ENCODE results near the gene SLC22A3. TPM values are rescaled to one million over a fixed set of nuclear protein-coding genes. Genes with fewer than 3 reads are reported as not detected.

SLC22A3 gene
- total RNA-seq, 4 donors from 2014 or later, result 16.1 to 39.2 (median 28.1) TPM

- no peaks in the 10 kb centered on the region for H3K9me3 ChIP-seq
- peak in 1 of 2 donors; percentile 31 for DNase-seq
- intact Hi-C loops (cut with DNase I; ENCODE audit: low total_unique reads), result no loop called here
- no peaks in the 10 kb centered on the region for H3K36me3 ChIP-seq
- H3K27ac ChIP-seq, result peak overlapping the region; percentile 66 to 84
- no peak for TF ChIP-seq POLR2A (IDR thresholded peaks at IDR 0.05)
- TF ChIP-seq, protein P1, sequence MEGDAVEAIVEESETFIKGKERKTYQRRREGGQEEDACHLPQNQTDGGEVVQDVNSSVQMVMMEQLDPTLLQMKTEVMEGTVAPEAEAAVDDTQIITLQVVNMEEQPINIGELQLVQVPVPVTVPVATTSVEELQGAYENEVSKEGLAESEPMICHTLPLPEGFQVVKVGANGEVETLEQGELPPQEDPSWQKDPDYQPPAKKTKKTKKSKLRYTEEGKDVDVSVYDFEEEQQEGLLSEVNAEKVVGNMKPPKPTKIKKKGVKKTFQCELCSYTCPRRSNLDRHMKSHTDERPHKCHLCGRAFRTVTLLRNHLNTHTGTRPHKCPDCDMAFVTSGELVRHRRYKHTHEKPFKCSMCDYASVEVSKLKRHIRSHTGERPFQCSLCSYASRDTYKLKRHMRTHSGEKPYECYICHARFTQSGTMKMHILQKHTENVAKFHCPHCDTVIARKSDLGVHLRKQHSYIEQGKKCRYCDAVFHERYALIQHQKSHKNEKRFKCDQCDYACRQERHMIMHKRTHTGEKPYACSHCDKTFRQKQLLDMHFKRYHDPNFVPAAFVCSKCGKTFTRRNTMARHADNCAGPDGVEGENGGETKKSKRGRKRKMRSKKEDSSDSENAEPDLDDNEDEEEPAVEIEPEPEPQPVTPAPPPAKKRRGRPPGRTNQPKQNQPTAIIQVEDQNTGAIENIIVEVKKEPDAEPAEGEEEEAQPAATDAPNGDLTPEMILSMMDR (IDR thresholded peaks at IDR 0.05), result no peak
- no peaks in the 10 kb centered on the region for H3K27me3 ChIP-seq
- H3K4me1 ChIP-seq, result peaks cover 5 to 13% of the 10 kb centered on the region in 2 donors
- H3K4me3 ChIP-seq, result no peak overlapping the region
Observed at GRCh38 chr6:160430203-160430602, 82.0 kb downstream of the SLC22A3 start.

GRCh38 chr6:160430751-160431150, 82.6 kb downstream of the SLC22A3 start:
- Histone ChIP-seq H3K4me3 (no peak overlapping the region), H3K36me3 (no peaks in the 10 kb centered on the region), H3K27ac (peak overlapping the region; percentile 66 to 84), H3K27me3 (no peaks in the 10 kb centered on the region), H3K4me1 (peaks cover 5 to 13% of the 10 kb centered on the region in 2 donors), H3K9me3 (no peaks in the 10 kb centered on the region)
- DNase-seq, result peak; percentile 50 to 70
- TF ChIP-seq POLR2A (IDR thresholded peaks at IDR 0.05), result no peak
- TF ChIP-seq, protein P1 (IDR thresholded peaks at IDR 0.05), result no peak
- intact Hi-C loops (cut with DNase I; ENCODE audit: low total_unique reads), result no loop called here

DNA sequence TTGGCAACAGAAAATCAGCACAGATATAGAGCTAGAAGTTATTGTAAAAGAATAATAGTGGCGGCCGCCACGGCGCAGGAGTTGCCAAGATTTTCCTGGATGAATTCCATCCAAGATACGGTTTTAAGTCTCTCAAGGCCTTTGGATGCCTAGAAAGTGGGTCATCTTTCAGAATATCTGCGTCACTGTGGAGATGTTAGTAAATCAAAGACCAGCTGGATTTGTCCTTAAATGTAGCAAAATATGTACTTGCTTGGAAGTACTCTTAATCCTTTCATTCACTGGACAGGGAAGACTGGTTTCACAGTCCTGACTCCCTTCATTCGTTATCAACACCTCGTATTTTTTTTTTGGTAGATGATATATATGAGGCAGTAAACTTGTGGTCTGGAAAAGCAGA, 83.0 kb downstream of the SLC22A3 start:
- Histone ChIP-seq H3K27me3 (no peaks in the 10 kb centered on the region), H3K36me3 (no peaks in the 10 kb centered on the region), H3K4me1 (peaks cover 5 to 13% of the 10 kb centered on the region in 2 donors), H3K27ac (peak overlapping the region; percentile 66 to 84), H3K9me3 (no peaks in the 10 kb centered on the region), H3K4me3 (no peak overlapping the region)
- TF ChIP-seq, protein P1 (IDR thresholded peaks at IDR 0.05), result no peak
- TF ChIP-seq POLR2A (IDR thresholded peaks at IDR 0.05), result no peak
- intact Hi-C loops (cut with DNase I; ENCODE audit: low total_unique reads), result no loop called here
- peak; percentile 87 to 89 for DNase-seq

- peaks cover 5 to 13% of the 10 kb centered on the region in 2 donors for H3K4me1 ChIP-seq
- H3K4me3 ChIP-seq, result no peak overlapping the region
- intact Hi-C loops (cut with DNase I; ENCODE audit: low total_unique reads), result no loop called here
- no peaks in the 10 kb centered on the region for H3K27me3 ChIP-seq
- TF ChIP-seq, protein P1 (IDR thresholded peaks at IDR 0.05), result no peak
- TF ChIP-seq POLR2A (IDR thresholded peaks at IDR 0.05), result no peak
- peak overlapping the region; percentile 66 to 84 for H3K27ac ChIP-seq
- H3K36me3 ChIP-seq, result no peaks in the 10 kb centered on the region
- DNase-seq, result no peak
- H3K9me3 ChIP-seq, result no peaks in the 10 kb centered on the region
Observed at GRCh38 chr6:160431791-160432404, 83.7 kb downstream of the SLC22A3 start.

- no peak for DNase-seq
- Histone ChIP-seq H3K4me1 (peaks cover 5 to 6% of the 10 kb centered on the region in 2 donors), H3K36me3 (no peaks in the 10 kb centered on the region), H3K27me3 (no peaks in the 10 kb centered on the region), H3K4me3 (no peak overlapping the region), H3K9me3 (no peaks in the 10 kb centered on the region), H3K27ac (no peak overlapping the region)
- intact Hi-C loops (cut with DNase I; ENCODE audit: low total_unique reads), result no loop called here
- TF ChIP-seq, protein P1 (IDR thresholded peaks at IDR 0.05), result no peak
- no peak for TF ChIP-seq POLR2A (IDR thresholded peaks at IDR 0.05)
Observed at GRCh38 chr6:160435935-160436334, 87.8 kb downstream of the SLC22A3 start.

Measured in uterus (tissue), 4 donors.